Brain microvascular endothelial cell (primary cell): Measurements from ENCODE around the gene UBE2F.

Source experiments
- DNase-seq: peaks from one replicate; pipeline ENCODE4 v3.0.0-alpha.2; 2020
- H3K27ac ChIP-seq: fragments of 250-450 bp; sonication (Bioruptor Pico); 2 replicates; pipeline ENCODE4 v1.5.1; 2020; ENCODE audit warnings: mild to moderate bottlenecking, moderate library complexity
- H3K27me3 ChIP-seq: fragments of 250-450 bp; sonication (Bioruptor Pico); replicated peaks from 2 replicates; pipeline ENCODE4 v1.5.1; 2020; ENCODE audit warnings: mild to moderate bottlenecking
- H3K36me3 ChIP-seq: fragments of 250-450 bp; sonication (Bioruptor Pico); replicated peaks from 2 replicates; pipeline ENCODE4 v1.5.1; 2020; ENCODE audit warnings: mild to moderate bottlenecking
- H3K4me3 ChIP-seq: 2 replicates; pipeline ENCODE4 v1.5.1; 2011; ENCODE audit warnings: low read depth, mild to moderate bottlenecking, control low read depth, low read length, moderate library complexity
- CTCF ChIP-seq: IDR thresholded peaks from 2 replicates; pipeline ENCODE4 v1.5.1; 2011; ENCODE audit warnings: low read depth, mild to moderate bottlenecking, moderate library complexity, low read length, control low read depth, inconsistent platforms; ENCODE audit errors: missing control alignments
- in situ Hi-C: cut with HindIII; loops from 2 replicates; pipeline ENCODE4 v1.10.0; 2017; ENCODE audit warnings: low sequenced_read_pairs, low pct_ligation_motif_present

UBE2F gene

GRCh38 chr2:238091436-238092060 is 124.7 kb downstream of the UBE2F start:
- in situ Hi-C loops = no loop called here
- no peak for TF ChIP-seq CTCF
- Histone ChIP-seq H3K4me3 (no peak overlapping the region), H3K27ac (no peak overlapping the region), H3K27me3 (no peaks in the 10 kb centered on the region), H3K36me3 (no peaks in the 10 kb centered on the region)
- DNase-seq = no peak
